Upper lobe of left lung (tissue), 6 donors: ENCODE measurements around the gene TOPBP1. TPM values are rescaled to one million over a fixed set of nuclear protein-coding genes. Genes with fewer than 3 reads are reported as not detected.

Experiments
- ATAC-seq, 2 donors: fragments of 200-7000 bp; cut with Tn5 transposase; one replicate each; pipeline ENCODE4 v1.9.1; 2022; ENCODE audit warnings: mild to moderate bottlenecking in 2 of 2, moderate library complexity in 2 of 2; ENCODE audit not compliant: low FRiP score in 2 of 2
- DNase-seq, 2 donors: peaks; one replicate each; pipeline ENCODE4 v3.0.0-alpha.2; 2019 to 2020
- H3K27ac ChIP-seq, 4 donors: fragments of 200-600 bp; sonication (generic); one replicate each; pipeline ENCODE4 v1.5.1; 2016 to 2019
- H3K27me3 ChIP-seq, 4 donors: fragments of 200-600 bp; sonication (generic); one replicate each; pipeline ENCODE4 v1.5.1; 2017 to 2019
- H3K36me3 ChIP-seq, 4 donors: fragments of 200-600 bp; sonication (generic); one replicate each; pipeline ENCODE4 v1.5.1; 2016 to 2019
- H3K4me1 ChIP-seq, 4 donors: fragments of 200-600 bp; sonication (generic); one replicate each; pipeline ENCODE4 v1.5.1; 2018 to 2019
- H3K4me3 ChIP-seq, 4 donors: fragments of 200-600 bp; sonication (generic); one replicate each; pipeline ENCODE4 v1.5.1; 2017 to 2019; ENCODE audit warnings: mild to moderate bottlenecking in 2 of 4, moderate library complexity in 1 of 4
- H3K9me3 ChIP-seq, 4 donors: fragments of 200-600 bp; sonication (generic); one replicate each; pipeline ENCODE4 v1.5.1; 2018 to 2019
- CTCF ChIP-seq, 6 experiments: fragments of 450-650 bp in 4 of 6; fragments of 200-600 bp in 2 of 6; sonication (generic) in 2 of 6; IDR thresholded peaks; one replicate each; pipeline ENCODE4 v1.5.1; 2016 to 2019; ENCODE audit warnings: antibody characterized with exemption in 6 of 6
- EP300 ChIP-seq, 4 donors: sonication (generic); formaldehyde crosslinking; IDR thresholded peaks; one replicate each; pipeline ENCODE4 v1.5.1; 2017; ENCODE audit warnings: antibody characterized with exemption in 4 of 4, control low read depth in 2 of 4
- POLR2A ChIP-seq, 4 donors: fragments of 450-650 bp; IDR thresholded peaks; one replicate each; pipeline ENCODE4 v1.5.1; 2016 to 2017; ENCODE audit warnings: antibody characterized with exemption in 4 of 4, mild to moderate bottlenecking in 2 of 4
- POLR2AphosphoS5 ChIP-seq, 2 donors: sonication (generic); formaldehyde crosslinking; IDR thresholded peaks; one replicate each; pipeline ENCODE4 v1.5.1; 2017; ENCODE audit warnings: antibody characterized with exemption in 2 of 2
- WGBS, 2 donors: methylation state at CpG; one replicate each; pipeline ENCODE4 v1.1.5; 2017 to 2018; 5-methylcytosine and 5-hydroxymethylcytosine counted together
- total RNA-seq, 6 donors: library from RNA; depleted of rRNA in 4 of 6; stranded (reverse); fragments of >200 nt in 4 of 6; gene quantifications; one replicate each; pipeline versions ENCODE4 v1.1.0 to v1.2.1, GENCODE V29; 2016 to 2021
- donor health status: DM: no; HTN: no; CAD: no; lungs with moderate emphysema.
- donor health status: DM: no; HTN: yes; CAD: no; lungs with severe emphysema.

TOPBP1 gene
- total RNA-seq, 6 donors from 2014 or later, result 16.4 to 46.8 (median 22.4) TPM

- WGBS, 2 donors, result 65 to 73% methylated on average over 19 of the region's 19 CpGs
- no peak for DNase-seq
These were observed 89.3 kb downstream of the TOPBP1 start for GRCh38 chr3:133572158-133573053.

GRCh38 chr3:133570937-133571320 is 90.8 kb downstream of the TOPBP1 start:
- peaks cover 0 to 9% (median 0%) of the 10 kb centered on the region in 4 donors for H3K36me3 ChIP-seq
- DNase-seq (no peak), ATAC-seq (no peak)
- H3K4me3 ChIP-seq, result no peak overlapping the region
- TF ChIP-seq POLR2AphosphoS5 (IDR thresholded peaks at IDR 0.05) (no peak), POLR2A (IDR thresholded peaks at IDR 0.05) (no peak), EP300 (IDR thresholded peaks at IDR 0.05) (no peak), CTCF (IDR thresholded peaks at IDR 0.05) (no peak)
- H3K27me3 ChIP-seq, result no peaks in the 10 kb centered on the region
- WGBS, 2 donors, result 64 to 73% methylated on average over 2 of the region's 2 CpGs
- H3K4me1 ChIP-seq, result peaks cover 25 to 41% (median 30%) of the 10 kb centered on the region in 4 donors
- H3K9me3 ChIP-seq, result no peaks in the 10 kb centered on the region
- H3K27ac ChIP-seq, result peak overlapping the region in 3 of 4 donors; percentile 18 to 68 (median 59)

More at GRCh38 chr3:133572158-133573053, 89.3 kb downstream of the TOPBP1 start:
- Histone ChIP-seq H3K9me3 (no peaks in the 10 kb centered on the region), H3K27ac (peak overlapping the region; percentile 85 to 97 (median 90)), H3K4me1 (peaks cover 37 to 50% (median 44%) of the 10 kb centered on the region in 4 donors), H3K4me3 (peak overlapping the region in 3 of 4 donors; percentile 14 to 33 (median 32)), H3K27me3 (no peaks in the 10 kb centered on the region), H3K36me3 (peaks cover 2 to 24% (median 4%) of the 10 kb centered on the region in 4 donors)
- peak in 1 of 2 donors; percentile 3 for ATAC-seq
- TF ChIP-seq POLR2AphosphoS5 (IDR thresholded peaks at IDR 0.05) (peak in 1 of 2 donors; percentile 8), POLR2A (IDR thresholded peaks at IDR 0.05) (no peak)

- Histone ChIP-seq H3K4me3 (no peak overlapping the region), H3K36me3 (peaks cover 0 to 3% (median 0%) of the 10 kb centered on the region in 4 donors), H3K4me1 (peaks cover 19 to 35% (median 24%) of the 10 kb centered on the region in 4 donors), H3K27ac (peak overlapping the region; percentile 18 to 73 (median 67)), H3K9me3 (no peaks in the 10 kb centered on the region), H3K27me3 (no peaks in the 10 kb centered on the region)
- DNase-seq, result peak in 1 of 2 donors; percentile 50
- WGBS, 2 donors, result 77 to 84% methylated on average over 5 of the region's 5 CpGs
- TF ChIP-seq POLR2AphosphoS5 (IDR thresholded peaks at IDR 0.05) (no peak), POLR2A (IDR thresholded peaks at IDR 0.05) (no peak), EP300 (IDR thresholded peaks at IDR 0.05) (no peak), CTCF (IDR thresholded peaks at IDR 0.05) (no peak)
- peak in 1 of 2 donors; percentile 3 for ATAC-seq
These were observed 91.4 kb downstream of the TOPBP1 start for GRCh38 chr3:133570139-133570936.

GRCh38 chr3:133568294-133569014 is 93.3 kb downstream of the TOPBP1 start:
- 76 to 79% methylated on average over 8 of the region's 8 CpGs for WGBS, 2 donors
- Histone ChIP-seq H3K4me1 (peaks cover 15 to 29% (median 20%) of the 10 kb centered on the region in 4 donors), H3K36me3 (no peaks in the 10 kb centered on the region), H3K27me3 (no peaks in the 10 kb centered on the region), H3K9me3 (no peaks in the 10 kb centered on the region), H3K27ac (peak overlapping the region in 1 of 4 donors; percentile 73), H3K4me3 (no peak overlapping the region)
- no peak for ATAC-seq
- TF ChIP-seq POLR2A (IDR thresholded peaks at IDR 0.05) (no peak), EP300 (IDR thresholded peaks at IDR 0.05) (no peak), CTCF (IDR thresholded peaks at IDR 0.05) (no peak), POLR2AphosphoS5 (IDR thresholded peaks at IDR 0.05) (no peak)
- DNase-seq, result no peak
